CD4-positive, alpha-beta T cell treated with Interleukin-15 for 1 hour (primary cell): ENCODE data around the gene ICAM3.

Source experiments
- DNase-seq: peaks from one replicate; pipeline ENCODE4 v3.0.0-alpha.2; 2020

Gene ICAM3

GRCh38 chr19:10290357-10290875 is 49.0 kb downstream of the ICAM3 start:
- no peak for DNase-seq

- no peak for DNase-seq
Measured at GRCh38 chr19:10289836-10290356, 49.5 kb downstream of the ICAM3 start, which contains the start of gene ICAM5. Gene ICAM5 (plus strand): TSS chr19:10289952. CDS start chr19:10290044, 92 bp downstream.

- DNase-seq: peak; percentile 65
Measured at GRCh38 chr19:10289167-10289835, 50.1 kb downstream of the ICAM3 start.

GRCh38 chr19:10288662-10289166 is 50.7 kb downstream of the ICAM3 start:
- peak; percentile 40 for DNase-seq

- peak; percentile 41 for DNase-seq
Measured at GRCh38 chr19:10286803-10287737, 52.4 kb downstream of the ICAM3 start, which contains the start of gene ICAM4. Gene ICAM4 (plus strand): TSS chr19:10286955. CDS start chr19:10287013, 58 bp downstream.

- DNase-seq: no peak
Measured at GRCh38 chr19:10285393-10285792, 54.0 kb downstream of the ICAM3 start.

- no peak for DNase-seq
Measured at GRCh38 chr19:10284960-10285278, 54.5 kb downstream of the ICAM3 start.

GRCh38 chr19:10284065-10284959 is 55.1 kb downstream of the ICAM3 start:
- no peak for DNase-seq
